Measurements from ENCODE around the gene EML1.

DNA sequence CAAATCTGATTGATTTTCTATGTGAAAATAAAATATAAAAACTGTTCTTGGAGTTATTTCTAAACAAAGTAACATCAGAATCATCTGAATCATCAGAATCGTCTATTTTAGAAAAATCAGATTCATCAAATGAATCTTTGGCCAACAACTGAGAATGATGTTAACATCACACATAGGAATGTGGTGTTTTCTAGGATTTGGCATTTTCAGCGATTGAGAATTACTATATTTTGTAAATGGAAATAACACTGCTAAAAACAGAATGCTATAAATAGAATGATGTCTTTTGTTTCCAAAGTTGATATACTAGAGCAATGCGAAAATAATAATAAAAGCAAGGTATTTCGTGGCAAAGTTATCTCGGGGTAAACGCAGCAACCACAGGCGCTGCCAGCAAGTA, 198.1 kb downstream of the EML1 start:
- no peak for TF ChIP-seq CTCF (IDR thresholded peaks at IDR 0.05 in 8 of 11, conservative IDR thresholded peaks at IDR 0.05 in 3 of 11)
- TF ChIP-seq POLR2A (IDR thresholded peaks at IDR 0.05), result no peak

Data from spleen (tissue), 7 donors.